Lower lobe of right lung (tissue), 2 donors: ENCODE data around the gene EFHC1. TPM values are rescaled to one million over a fixed set of nuclear protein-coding genes. Genes with fewer than 3 reads are reported as not detected.

Experiments used
- ATAC-seq, 2 donors: fragments of 200-7000 bp; cut with Tn5 transposase; one replicate each; pipeline ENCODE4 v1.9.1; 2020 to 2022; ENCODE audit warnings: mild to moderate bottlenecking in 2 of 2, moderate library complexity in 2 of 2
- DNase-seq: peaks from one replicate; pipeline ENCODE4 v3.0.0-alpha.2; 2020
- H3K27ac ChIP-seq: fragments of 200-600 bp; one replicate; pipeline ENCODE4 v1.8.0; 2022
- H3K27me3 ChIP-seq: fragments of 200-600 bp; one replicate; pipeline ENCODE4 v1.8.0; 2022; ENCODE audit warnings: low read depth
- H3K36me3 ChIP-seq: fragments of 200-600 bp; one replicate; pipeline ENCODE4 v1.8.0; 2022; ENCODE audit warnings: mild to moderate bottlenecking
- H3K4me1 ChIP-seq: fragments of 200-600 bp; one replicate; pipeline ENCODE4 v1.8.0; 2022
- H3K4me3 ChIP-seq: fragments of 200-600 bp; one replicate; pipeline ENCODE4 v1.8.0; 2022; ENCODE audit warnings: mild to moderate bottlenecking
- H3K9me3 ChIP-seq: fragments of 200-600 bp; one replicate; pipeline ENCODE4 v1.8.0; 2022
- CTCF ChIP-seq: fragments of 200-600 bp; IDR thresholded peaks from one replicate; pipeline ENCODE4 v1.8.0; 2022; ENCODE audit warnings: antibody characterized with exemption, mild to moderate bottlenecking
- intact Hi-C: fragments of 100-400 bp; cut with DNase I; formaldehyde crosslinking; loops from one replicate; pipeline ENCODE4 v1.11.0; 2022
- total RNA-seq: library from RNA; stranded (reverse); fragmentation: NEBNext Ultra II Directional; extraction: Animal tissue kit (Norgen Biotek cat#: 25700); gene quantifications from one replicate; pipeline ENCODE4 v1.2.1, GENCODE V29; 2021
- donor health status: DM: no; HTN: yes; CAD: no; lungs with severe emphysema.

Gene EFHC1
- total RNA-seq, 1 donor from 2014 or later = 42.2 TPM

GRCh38 chr6:52522151-52522626 is 102.0 kb downstream of the EFHC1 start:
- peak overlapping the region; percentile 12 for H3K27ac ChIP-seq
- H3K4me1 ChIP-seq = peaks cover 39% of the 10 kb centered on the region
- intact Hi-C loops = no loop called here
- DNase-seq = no peak
- TF ChIP-seq CTCF = no peak
- no peaks in the 10 kb centered on the region for H3K27me3 ChIP-seq
- H3K36me3 ChIP-seq = no peaks in the 10 kb centered on the region
- no peaks in the 10 kb centered on the region for H3K9me3 ChIP-seq
- H3K4me3 ChIP-seq = no peak overlapping the region
- ATAC-seq = peak; percentile 48 to 52

- DNase-seq (no peak), ATAC-seq (peak in 1 of 2 donors; percentile 28)
- H3K4me3 ChIP-seq = no peak overlapping the region
- intact Hi-C loops = no loop called here
- peaks cover 34% of the 10 kb centered on the region for H3K4me1 ChIP-seq
- peak overlapping the region; percentile 12 for H3K27ac ChIP-seq
- no peaks in the 10 kb centered on the region for H3K9me3 ChIP-seq
- no peak for TF ChIP-seq CTCF
- no peaks in the 10 kb centered on the region for H3K36me3 ChIP-seq
- no peaks in the 10 kb centered on the region for H3K27me3 ChIP-seq
These were observed 102.5 kb downstream of the EFHC1 start for GRCh38 chr6:52522655-52523054.

GRCh38 chr6:52523378-52524142 is 103.4 kb downstream of the EFHC1 start:
- no peaks in the 10 kb centered on the region for H3K36me3 ChIP-seq
- no peak overlapping the region for H3K27ac ChIP-seq
- DNase-seq = no peak
- no peaks in the 10 kb centered on the region for H3K27me3 ChIP-seq
- no peak for TF ChIP-seq CTCF
- ATAC-seq = no peak
- no peaks in the 10 kb centered on the region for H3K9me3 ChIP-seq
- peaks cover 27% of the 10 kb centered on the region for H3K4me1 ChIP-seq
- intact Hi-C loops = no loop called here
- H3K4me3 ChIP-seq = no peak overlapping the region

GRCh38 chr6:52524918-52525317 is 104.8 kb downstream of the EFHC1 start:
- Histone ChIP-seq H3K27ac (no peak overlapping the region), H3K36me3 (no peaks in the 10 kb centered on the region), H3K27me3 (no peaks in the 10 kb centered on the region), H3K9me3 (no peaks in the 10 kb centered on the region), H3K4me1 (peaks cover 21% of the 10 kb centered on the region), H3K4me3 (no peak overlapping the region)
- no peak for TF ChIP-seq CTCF
- no peak for DNase-seq
- no peak for ATAC-seq
- intact Hi-C loops = no loop called here

- intact Hi-C loops = no loop called here
These were observed 106.5 kb downstream of the EFHC1 start for GRCh38 chr6:52526634-52527033.

More at GRCh38 chr6:52526634-52527033, 106.5 kb downstream of the EFHC1 start:
- TF ChIP-seq CTCF = no peak
- no peaks in the 10 kb centered on the region for H3K27me3 ChIP-seq
- peaks cover 21% of the 10 kb centered on the region for H3K4me1 ChIP-seq
- H3K36me3 ChIP-seq = no peaks in the 10 kb centered on the region
- H3K9me3 ChIP-seq = no peaks in the 10 kb centered on the region
- H3K4me3 ChIP-seq = no peak overlapping the region
- H3K27ac ChIP-seq = no peak overlapping the region
- no peak for DNase-seq
- no peak for ATAC-seq
